Activated naive CD4-positive, alpha-beta T cell treated with anti-CD3 and anti-CD28 coated beads, Interleukin-2, amount 50 U/mL, for 72 hours (primary cell): ENCODE measurements around the gene IKBKE. TPM values are rescaled to one million over a fixed set of nuclear protein-coding genes. Genes with fewer than 3 reads are reported as not detected.

Source experiments
- ATAC-seq, 2 donors: fragments of 150-1000 bp; cut with Tn5 transposase; 2 replicates each; pipeline ENCODE4 v1.10.0; 2021; ENCODE audit warnings: mild to moderate bottlenecking in 2 of 2, moderate library complexity in 2 of 2
- DNase-seq, 2 donors: peaks; one replicate each; pipeline ENCODE4 v3.0.0; 2021 to 2022; ENCODE audit warnings: low spot score in 2 of 2
- H3K27ac Mint-ChIP-seq, 2 donors: one replicate each; pipeline ENCODE4 v1.8.0; 2022; ENCODE audit warnings: mild to moderate bottlenecking in 2 of 2, mixed read lengths in 2 of 2
- H3K36me3 Mint-ChIP-seq, 2 donors: one replicate each; pipeline ENCODE4 v1.8.0; 2022; ENCODE audit warnings: mixed read lengths in 2 of 2
- H3K9me3 Mint-ChIP-seq, 2 donors: one replicate each; pipeline ENCODE4 v1.8.0; 2022; ENCODE audit warnings: mixed read lengths in 2 of 2
- total RNA-seq, 2 donors: library from RNA; stranded (reverse); gene quantifications; one replicate each; pipeline ENCODE4 v1.2.3, GENCODE V29; 2022

The IKBKE gene
- total RNA-seq, 2 donors from 2014 or later, result 4.5 to 40.7 TPM

DNA sequence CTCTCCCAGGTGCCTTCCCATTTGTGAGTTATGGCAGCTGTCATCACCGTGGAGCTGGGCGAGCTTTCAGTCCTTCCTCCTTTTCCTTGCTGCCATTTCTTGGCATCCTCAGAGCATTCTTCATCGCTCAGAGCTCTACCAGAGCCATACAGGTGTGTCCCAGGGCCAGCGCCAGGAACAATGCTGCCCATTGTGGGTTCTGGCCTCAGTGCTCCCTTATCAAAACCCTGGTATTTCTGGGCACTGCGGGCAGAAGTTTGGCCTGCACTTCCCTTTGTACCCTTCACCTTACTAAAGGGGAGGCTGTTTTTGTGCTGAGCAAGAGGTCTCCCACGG lies 65.5 kb downstream of the IKBKE start:
- DNase-seq, result peak in 1 of 2 donors; percentile 21
- Mint-ChIP-seq H3K9me3 (no peaks in the 10 kb centered on the region), H3K36me3 (no peaks in the 10 kb centered on the region), H3K27ac (no peak overlapping the region)
- ATAC-seq, result no peak

- peak in 1 of 2 donors; percentile 38 for DNase-seq
- no peak for ATAC-seq
- Mint-ChIP-seq H3K9me3 (no peaks in the 10 kb centered on the region), H3K27ac (no peak overlapping the region), H3K36me3 (peaks cover 0 to 5% of the 10 kb centered on the region in 2 donors)
Measured at GRCh38 chr1:206537141-206537540, 66.9 kb downstream of the IKBKE start.

- Mint-ChIP-seq H3K9me3 (no peaks in the 10 kb centered on the region), H3K36me3 (peaks cover 0 to 7% of the 10 kb centered on the region in 2 donors)
- peak in 1 of 2 donors; percentile 41 for ATAC-seq
Measured at GRCh38 chr1:206538086-206538770, 68.0 kb downstream of the IKBKE start.

GRCh38 chr1:206538901-206539640 lies 68.8 kb downstream of the IKBKE start:
- no peak for ATAC-seq

More at GRCh38 chr1:206538086-206538770, 68.0 kb downstream of the IKBKE start:
- no peak overlapping the region for H3K27ac Mint-ChIP-seq
- peak in 1 of 2 donors; percentile 35 for DNase-seq

DNA sequence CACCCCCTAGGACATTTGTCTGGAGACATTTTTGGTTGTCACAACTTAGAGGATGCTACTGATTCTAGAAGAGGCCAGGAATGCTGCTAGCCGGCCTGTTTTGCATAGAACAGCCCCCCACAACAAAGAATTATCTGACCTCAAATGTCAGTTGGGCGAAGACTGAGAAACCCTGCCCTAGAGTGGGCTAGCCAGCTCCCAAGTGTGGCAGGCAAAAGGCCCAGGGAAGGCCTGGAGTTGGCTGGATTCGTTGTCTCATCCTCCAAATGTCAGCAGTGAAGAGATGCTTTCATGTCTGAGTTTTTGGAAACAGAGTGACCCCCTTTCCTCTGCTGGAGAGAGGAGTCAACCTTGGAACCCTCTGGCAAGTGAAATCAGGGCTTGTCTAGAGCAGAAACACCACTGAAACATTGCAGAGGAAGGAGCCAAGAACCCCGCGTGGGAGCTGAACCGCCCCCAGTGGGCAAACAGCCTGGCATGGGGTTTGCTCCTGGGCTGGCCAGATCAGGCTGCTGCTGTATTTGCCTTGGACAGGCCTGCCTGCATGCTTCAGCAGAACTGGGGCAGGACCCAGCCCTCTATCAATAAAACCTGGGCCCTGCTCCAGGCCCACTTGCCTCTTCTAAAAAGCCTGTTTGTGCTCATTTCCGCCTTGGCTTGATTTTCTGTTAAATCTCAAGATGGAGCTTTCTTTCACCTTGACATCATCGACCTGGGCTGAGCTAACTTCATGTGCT lies 69.9 kb downstream of the IKBKE start:
- DNase-seq, result peak in 1 of 2 donors; percentile 28
- Mint-ChIP-seq H3K27ac (peak overlapping the region in 1 of 2 donors; percentile 50), H3K9me3 (no peaks in the 10 kb centered on the region), H3K36me3 (peaks cover 0 to 7% of the 10 kb centered on the region in 2 donors)
- no peak for ATAC-seq

More at GRCh38 chr1:206538901-206539640, 68.8 kb downstream of the IKBKE start:
- Mint-ChIP-seq H3K9me3 (no peaks in the 10 kb centered on the region), H3K27ac (no peak overlapping the region), H3K36me3 (peaks cover 0 to 7% of the 10 kb centered on the region in 2 donors)
- no peak for DNase-seq

DNA sequence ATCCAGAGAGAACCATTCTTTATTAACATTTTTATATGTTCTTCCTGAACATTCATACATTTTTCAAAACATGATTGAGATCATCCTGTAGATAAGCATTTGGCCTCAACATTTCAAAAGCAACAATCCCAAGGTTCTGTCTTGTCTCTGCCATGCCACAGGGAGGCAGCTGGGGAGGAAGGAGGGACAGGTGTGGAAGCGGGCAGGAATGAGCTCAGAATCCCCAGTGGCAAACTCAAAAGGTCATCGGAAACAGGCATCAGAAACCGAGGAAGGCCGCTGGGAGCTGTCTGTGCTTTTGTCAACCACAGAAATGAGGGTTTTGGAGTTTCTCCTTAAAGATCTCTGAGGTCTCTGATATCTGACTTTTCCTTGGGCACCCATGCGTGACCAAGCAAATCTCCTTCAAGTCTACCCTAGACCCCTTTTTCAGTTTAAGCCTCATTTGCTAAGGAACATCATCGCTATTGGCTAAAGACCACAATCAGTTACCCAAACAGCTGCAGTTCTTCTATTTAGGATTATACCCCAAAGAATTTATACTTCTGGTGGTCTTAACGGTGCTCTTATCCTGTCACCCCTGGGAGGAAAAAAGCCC lies 71.1 kb downstream of the IKBKE start:
- Mint-ChIP-seq H3K27ac (peak overlapping the region in 1 of 2 donors; percentile 77), H3K36me3 (peaks cover 0 to 7% of the 10 kb centered on the region in 2 donors), H3K9me3 (no peaks in the 10 kb centered on the region)
- DNase-seq (peak in 1 of 2 donors; percentile 6), ATAC-seq (no peak)

- H3K27ac Mint-ChIP-seq, result peak overlapping the region; percentile 6 to 40
- ATAC-seq, result peak; percentile 89 to 92
- peaks cover 0 to 7% of the 10 kb centered on the region in 2 donors for H3K36me3 Mint-ChIP-seq
Measured at GRCh38 chr1:206544562-206545257, 74.4 kb downstream of the IKBKE start.

DNA sequence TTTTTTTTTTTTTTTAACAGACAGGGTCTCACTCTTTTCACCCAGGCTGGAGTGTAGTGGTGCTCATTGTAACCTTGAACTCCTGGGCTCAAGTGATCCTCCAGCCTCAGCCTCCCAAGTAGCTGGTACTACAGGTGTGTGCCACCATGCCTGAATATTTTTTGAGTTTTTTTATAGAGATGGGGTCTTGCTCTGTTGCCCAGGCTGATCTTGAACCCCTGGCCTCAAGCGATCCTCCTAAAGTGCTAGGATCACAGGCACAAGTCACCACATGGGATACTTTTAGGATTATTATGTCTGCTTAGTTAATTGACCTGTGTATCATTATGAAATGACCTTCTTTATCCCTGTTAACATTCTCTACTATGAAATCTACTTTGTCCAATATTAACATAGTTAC lies 75.1 kb downstream of the IKBKE start:
- H3K36me3 Mint-ChIP-seq, result peaks cover 0 to 7% of the 10 kb centered on the region in 2 donors
- ATAC-seq (peak; percentile 18 to 25), DNase-seq (peak in 1 of 2 donors; percentile 2)
- H3K9me3 Mint-ChIP-seq, result no peaks in the 10 kb centered on the region
- H3K27ac Mint-ChIP-seq, result peak overlapping the region in 1 of 2 donors; percentile 6

More at GRCh38 chr1:206544562-206545257, 74.4 kb downstream of the IKBKE start:
- H3K9me3 Mint-ChIP-seq, result no peaks in the 10 kb centered on the region
- peak; percentile 83 to 91 for DNase-seq

Other genes starting within 250 kb of the IKBKE start
- gene RASSF5, start 37.1 kb downstream of the IKBKE start, total RNA-seq, result 100 to 1,000 TPM; 212 to 239 TPM
- 100 to 1,000 TPM in 1 of 2 donors, 10 to 100 TPM in 1; 87.1 to 111 TPM for gene EIF2D, start 142.0 kb downstream of the IKBKE start, total RNA-seq
- gene DYRK3, start 165.1 kb downstream of the IKBKE start, total RNA-seq, result 10 to 100 TPM in 1 of 2 donors, 1 to 10 TPM in 1; 2.8 to 12.8 TPM
- 100 to 1,000 TPM in 1 of 2 donors, 10 to 100 TPM in 1; 69.4 to 116 TPM for gene MAPKAPK2, start 214.4 kb downstream of the IKBKE start, total RNA-seq